HG03460 (cell line): ENCODE measurements around the gene UBAC1.
"Not testable (repeated sequence)": the region's sequence is repeated elsewhere in the genome, so short reads cannot be mapped to it uniquely, and the experiment has no call there.

Source experiments
- ATAC-seq: cut with Tn5 transposase; IDR thresholded peaks from one replicate; pipeline ENCODE4 v1.9.1; 2021; ENCODE audit not compliant: unreplicated experiment

UBAC1 gene

DNA sequence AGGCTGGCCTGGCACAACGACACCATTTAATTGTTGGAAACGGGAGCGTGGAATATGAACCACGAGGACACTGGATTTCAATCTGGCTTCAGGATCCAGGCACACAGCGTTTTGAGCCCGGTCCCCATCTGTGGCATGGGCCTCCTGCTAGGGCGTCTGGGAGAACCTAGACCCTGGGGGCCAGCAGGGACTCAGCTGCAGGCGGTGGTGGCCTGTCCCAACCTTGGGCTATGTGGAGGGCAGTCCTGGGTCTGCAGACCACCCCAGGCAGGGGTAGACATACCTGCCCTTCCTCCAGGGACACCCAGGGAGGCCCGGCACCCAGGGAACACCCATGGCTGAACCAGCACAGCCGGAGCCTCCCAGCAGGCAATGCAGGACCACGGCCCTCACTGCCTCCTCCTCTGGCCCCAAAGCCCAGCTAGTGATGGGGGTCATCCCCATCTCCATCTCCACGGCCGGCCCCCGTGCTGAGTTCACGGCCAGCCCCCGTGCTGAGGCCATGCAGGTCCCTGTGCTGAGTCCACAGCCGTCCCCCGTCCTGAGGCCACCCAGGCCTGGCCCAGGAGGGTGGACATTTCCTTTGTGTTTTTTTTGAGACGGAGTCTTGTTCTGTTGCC lies 18.5 kb upstream of the UBAC1 start:
- ATAC-seq = no peak

DNA sequence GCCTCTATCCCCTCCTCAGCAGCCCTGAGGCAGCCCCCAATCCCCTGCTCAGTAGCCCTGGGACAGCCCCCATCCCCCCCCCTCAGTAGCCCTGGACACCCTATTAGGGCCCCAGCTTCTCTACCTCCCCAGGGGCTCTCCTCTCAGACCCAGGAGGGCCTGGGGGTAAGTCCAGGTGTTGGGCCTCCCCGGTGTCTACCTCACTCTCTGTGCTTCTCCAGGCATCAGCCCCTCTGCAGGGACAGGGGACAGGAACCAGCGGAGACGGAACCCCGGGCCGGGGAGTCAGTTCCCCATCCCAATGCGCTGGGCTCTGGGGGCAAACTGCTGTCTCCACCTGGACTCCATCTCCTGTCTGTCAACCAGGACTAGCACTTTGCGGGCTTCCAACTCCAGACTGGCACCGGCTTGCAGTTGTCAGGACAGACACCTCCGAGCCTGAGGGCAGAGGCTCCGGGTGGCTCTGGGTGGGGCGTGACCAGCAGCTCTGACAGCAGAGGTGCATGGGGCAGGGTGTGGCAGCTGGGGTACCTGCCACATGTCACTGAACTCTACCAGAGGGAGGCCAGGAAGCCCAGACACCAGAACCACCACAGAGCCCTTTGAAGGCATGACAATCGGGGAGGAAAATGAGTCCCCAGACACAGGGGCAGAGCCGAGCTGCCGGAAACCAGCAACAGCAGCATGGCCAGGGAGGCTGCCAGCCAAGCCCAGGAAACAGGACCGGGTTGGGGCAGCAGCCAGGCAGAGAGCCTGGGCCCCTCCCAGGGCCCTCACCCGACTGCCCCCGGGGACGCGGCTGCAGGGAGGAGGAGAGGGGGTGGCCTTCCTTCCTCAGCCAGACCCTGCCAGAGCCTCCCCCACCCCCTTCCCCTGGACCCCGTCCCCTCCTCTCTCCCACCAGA lies 17.7 kb upstream of the UBAC1 start:
- no peak for ATAC-seq

DNA sequence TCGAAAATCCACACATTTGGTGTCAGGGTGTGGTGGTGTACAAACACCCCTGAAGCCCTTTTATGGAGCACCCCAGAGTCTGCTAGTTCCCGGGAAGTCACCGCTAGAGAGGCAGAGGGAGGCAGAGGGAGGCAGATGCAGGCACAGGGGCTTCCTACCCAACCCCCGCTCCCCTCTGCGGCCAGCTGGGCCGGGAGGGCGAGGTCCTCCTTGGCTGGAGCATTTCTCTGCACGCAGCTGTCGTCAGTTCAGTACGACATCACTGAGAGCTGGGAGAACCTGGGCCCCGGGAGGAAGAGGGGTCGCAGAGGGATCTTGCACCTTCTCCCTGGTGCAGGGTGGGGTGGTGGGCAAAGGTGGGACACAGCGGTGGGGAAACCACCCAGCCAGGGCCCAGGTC lies 15.8 kb upstream of the UBAC1 start:
- ATAC-seq = no peak

DNA sequence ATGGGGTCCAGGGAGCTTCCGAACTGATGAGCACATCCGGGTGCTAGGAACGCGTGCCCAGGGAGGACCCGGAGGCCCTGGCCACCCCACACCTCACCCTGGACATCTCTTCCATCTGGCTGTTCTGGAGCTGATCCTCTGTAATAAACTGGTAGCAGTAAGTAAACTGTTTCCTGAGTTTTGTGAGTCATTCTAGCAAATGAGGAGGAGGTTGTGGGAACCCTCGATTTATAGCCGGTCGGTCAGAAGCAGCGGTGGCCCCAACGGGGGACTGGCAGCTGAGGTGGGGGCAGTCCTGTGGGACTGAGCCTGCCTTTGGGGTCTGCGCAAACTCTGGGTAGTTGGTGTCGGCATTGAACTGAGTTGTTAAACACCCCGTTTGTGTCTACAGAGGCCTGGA lies 15.4 kb upstream of the UBAC1 start:
- ATAC-seq = no peak

DNA sequence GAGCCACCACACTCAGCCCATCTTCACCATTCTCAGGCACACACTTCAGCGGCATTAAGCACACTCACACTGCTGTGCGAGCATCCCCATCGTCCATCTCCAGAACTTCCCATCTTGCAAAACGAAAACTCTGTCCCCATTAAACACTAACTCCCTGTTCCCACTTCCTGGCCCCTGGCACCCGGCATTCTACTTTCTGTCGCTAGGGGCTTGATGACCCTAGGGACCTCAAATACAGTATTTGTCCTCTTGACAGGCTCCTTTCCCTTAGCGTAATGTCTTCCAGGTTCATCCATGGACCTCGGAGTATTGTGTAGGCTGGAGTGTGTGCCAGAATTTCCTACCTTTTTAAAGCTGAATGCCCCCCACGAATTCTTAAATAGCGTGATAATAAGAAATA lies 14.7 kb upstream of the UBAC1 start:
- ATAC-seq = no peak

DNA sequence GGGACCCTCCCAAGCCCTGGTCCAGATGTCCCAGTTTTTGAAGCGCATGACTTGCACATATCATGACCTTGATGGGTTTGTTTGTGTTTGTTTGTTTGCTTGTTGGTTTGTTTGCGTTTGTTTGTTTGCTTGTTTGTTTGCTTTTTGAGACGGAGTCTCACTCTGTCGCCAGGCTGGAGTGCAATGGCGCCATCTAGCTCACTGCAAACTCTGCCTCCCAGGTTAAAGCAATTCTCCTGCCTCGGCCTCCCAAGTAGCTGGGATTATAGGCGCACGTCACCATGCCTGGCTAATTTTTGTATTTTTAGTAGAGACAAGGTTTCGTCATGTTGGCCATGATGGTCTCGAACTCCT lies 13.0 kb upstream of the UBAC1 start:
- ATAC-seq = no peak

DNA sequence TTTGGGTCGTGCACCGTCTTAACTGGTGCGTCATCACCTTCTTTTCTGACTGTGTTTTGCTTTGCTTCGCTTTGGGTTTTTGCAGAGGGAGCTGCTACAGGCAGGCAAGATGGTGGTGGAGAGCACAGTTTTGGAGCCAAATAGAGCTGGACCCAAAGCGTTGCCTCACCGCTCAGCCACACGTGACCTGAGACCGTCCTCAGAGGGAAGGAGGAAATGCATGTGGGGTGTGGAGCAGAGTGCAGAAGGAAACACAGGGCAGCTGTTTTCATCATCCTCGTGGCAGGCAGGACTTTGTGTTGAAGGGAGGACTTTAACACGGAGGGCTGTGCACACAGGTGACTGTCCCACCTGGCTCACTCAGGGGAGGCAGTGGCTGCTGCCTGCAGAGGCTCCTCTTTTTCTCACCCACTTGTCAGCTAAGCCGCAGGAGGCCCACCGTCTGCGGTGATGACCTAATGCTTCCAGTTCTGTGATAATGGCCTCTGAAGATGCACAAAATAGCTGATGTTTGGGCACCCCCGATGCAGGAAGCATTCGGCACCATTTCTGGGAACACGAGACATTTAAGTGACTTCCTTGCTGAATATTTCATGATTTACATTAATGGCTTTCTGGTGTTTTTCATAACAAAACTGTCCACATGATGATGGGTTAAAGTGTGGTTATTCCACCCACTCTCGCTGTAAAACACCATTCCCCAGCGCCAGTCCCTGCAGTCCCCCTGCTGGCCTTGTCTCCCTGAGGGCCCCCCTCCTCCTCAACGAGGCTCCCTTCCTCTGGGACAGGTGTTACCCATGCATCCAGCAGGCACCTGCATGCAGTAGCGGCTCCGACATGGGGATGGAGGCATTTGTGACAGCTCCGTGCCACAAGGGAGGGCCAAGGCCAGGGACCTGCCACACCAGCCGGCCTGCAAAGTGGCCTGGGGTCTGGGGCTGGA lies 12.4 kb upstream of the UBAC1 start:
- ATAC-seq = no peak

DNA sequence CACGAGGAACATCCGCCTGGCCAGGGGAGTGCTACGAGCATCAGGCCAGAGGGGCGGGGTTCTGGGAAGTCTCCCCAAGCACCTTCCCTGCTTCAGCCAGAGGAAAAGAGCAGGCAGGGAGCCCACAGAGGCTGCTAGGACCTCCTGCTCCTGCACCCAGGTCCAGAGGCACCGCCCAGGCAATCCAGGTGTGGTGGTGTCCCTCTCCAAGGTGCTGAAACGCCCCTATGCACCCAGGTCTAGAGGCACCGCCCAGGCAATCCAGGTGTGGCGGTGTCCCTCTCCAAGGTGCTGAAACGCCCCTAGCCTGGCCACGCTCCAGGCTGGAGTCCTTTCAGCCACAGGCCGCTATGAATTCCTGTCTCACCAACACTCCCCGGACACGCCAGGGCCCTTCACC lies 10.7 kb upstream of the UBAC1 start:
- ATAC-seq = no peak

DNA sequence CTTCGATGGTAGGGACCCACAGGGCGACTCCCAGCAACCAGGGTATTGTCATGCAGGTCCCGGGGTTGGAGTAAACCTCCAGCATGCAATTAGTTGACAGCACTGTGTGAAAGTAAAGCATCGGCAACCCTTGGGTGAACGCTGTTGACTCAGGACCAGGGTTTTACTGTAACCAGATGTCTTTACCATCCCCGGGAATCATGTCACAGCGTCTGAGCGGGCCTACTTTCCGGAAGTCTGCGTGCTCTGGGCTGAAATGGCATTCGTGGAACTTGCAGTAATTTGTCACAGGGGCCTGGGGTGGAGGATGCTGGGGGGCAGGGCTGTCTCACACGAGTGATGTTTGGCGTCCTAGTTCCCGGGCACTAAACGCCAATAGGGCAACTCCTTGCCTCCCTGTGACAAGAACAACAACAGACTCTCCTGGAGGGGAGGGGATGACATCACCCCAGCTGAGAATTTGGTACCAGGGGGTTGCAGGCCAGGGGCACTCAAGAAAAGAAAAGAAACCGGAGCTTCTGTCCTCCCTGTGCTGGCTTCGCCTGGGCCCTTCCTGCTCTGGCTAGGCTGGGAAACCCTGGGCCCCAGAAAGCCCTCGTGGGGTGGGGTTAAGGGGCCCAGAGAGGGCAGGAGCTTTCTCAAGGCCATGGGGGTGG lies 10.1 kb upstream of the UBAC1 start:
- no peak for ATAC-seq

DNA sequence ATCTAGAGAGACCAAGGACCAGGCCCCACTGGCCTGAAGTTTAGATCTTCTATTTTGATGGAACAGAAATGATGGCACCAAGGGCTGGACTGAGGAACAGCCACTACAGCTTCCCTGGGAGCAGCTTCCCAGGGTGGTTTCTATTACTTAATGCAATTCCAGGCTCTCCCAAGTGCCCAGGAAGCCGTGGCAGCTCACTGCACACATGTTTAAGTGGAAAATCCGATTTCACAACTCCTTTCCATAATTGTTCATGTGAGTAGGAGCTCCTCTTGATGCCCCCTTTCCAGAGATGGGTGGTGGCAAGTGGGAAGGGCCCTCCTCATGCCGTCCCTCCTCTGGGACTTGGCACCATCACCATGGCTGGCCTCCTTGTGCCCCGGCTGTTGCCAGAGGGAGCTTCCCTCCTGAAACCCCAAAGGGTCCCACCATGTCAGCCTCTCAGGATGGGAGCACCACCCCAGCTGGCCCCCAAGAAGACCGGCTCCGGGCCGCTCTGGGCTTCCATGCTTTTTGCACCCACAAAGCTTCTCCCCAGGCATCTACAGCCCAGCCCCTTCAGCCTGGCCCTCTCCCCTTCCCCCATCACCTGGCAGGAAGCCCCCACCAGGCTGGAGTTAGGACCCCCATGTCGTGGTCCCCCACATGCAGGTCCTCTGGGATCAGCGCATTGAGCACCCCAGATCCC lies 9.1 kb upstream of the UBAC1 start:
- no peak for ATAC-seq

DNA sequence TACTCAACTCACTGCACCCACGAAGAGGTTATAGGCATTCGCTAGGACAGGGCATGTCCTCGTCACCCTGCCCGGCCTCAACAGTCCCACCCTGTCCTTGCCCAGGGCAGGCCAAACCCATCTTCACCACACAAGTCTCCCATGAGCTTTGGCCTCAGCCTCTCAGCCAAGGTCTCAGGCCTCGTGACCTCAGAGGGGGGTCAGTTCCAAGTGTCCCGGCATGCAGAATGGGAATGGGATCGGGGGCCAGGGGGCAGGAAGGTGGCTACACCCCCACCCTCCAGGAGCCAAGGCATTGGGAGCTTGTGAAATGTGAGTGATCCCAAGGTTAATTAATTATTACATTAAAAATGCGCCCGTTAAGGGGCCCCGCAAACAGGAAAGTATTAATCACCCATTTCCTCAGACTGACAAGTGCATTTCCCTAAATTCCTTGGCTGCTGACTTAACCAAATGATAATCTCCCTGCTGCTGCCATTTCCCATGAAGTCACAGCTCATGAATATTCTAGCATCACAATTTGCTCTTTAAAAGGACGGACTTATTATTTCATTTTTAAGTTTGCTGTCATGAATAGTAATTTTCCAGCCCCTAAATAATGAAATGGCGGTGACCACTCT lies 8.0 kb upstream of the UBAC1 start:
- ATAC-seq = no peak

DNA sequence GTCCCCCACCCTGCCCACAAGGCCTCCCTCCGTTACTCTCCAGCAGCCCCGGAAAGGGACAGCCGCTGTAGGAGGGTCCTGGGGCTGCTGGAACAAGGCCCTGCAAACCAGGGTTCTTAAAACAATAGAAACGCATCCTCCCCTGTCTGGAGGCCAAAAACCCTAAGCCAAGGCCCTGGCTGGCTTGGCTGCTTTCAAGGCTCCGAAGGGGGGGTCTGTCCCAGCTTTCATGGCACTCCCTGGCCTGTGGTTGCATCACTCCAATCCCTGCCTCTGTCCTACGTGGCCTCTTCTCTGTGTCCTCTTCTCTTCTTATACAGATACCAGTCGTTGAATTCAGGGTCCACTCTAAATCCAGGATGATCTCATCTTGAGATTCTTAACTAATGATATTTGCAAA lies 7.4 kb upstream of the UBAC1 start:
- no peak for ATAC-seq

DNA sequence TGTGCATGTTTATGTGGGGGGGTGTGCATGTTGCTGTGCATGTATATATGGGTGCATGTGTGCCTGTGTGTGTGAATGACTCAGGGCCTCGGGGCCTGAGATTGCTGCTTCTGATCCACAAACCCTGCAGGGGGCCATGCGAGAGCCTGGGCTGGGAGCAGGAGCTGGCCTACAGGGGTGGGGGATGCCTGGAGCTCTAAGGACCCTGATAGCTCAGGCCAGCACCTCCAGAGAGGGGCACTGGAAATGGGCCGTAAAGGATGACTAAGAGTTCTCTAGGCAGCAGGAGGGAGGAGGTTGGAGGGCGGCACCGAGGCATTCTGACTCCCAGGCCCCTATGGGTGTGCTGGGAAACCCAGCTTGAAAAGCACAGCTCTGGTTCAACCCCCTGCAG lies 6.9 kb upstream of the UBAC1 start:
- no peak for ATAC-seq

DNA sequence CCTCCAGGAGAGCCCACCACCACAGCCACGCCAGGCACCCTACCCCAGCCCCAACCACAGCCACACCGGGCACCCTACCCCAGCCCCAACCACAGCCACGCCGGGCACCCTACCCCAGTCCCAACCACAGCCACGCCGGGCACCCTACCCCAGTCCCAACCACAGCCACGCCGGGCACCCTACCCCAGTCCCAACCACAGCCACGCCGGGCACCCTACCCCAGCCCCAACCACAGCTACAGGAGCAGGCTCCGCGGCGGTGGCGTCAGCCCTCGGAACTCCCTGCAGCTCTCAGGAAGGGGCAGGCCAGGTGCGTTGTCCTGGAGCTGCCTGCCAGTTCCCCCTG lies 5.7 kb upstream of the UBAC1 start:
- not testable (repeated sequence) for ATAC-seq

DNA sequence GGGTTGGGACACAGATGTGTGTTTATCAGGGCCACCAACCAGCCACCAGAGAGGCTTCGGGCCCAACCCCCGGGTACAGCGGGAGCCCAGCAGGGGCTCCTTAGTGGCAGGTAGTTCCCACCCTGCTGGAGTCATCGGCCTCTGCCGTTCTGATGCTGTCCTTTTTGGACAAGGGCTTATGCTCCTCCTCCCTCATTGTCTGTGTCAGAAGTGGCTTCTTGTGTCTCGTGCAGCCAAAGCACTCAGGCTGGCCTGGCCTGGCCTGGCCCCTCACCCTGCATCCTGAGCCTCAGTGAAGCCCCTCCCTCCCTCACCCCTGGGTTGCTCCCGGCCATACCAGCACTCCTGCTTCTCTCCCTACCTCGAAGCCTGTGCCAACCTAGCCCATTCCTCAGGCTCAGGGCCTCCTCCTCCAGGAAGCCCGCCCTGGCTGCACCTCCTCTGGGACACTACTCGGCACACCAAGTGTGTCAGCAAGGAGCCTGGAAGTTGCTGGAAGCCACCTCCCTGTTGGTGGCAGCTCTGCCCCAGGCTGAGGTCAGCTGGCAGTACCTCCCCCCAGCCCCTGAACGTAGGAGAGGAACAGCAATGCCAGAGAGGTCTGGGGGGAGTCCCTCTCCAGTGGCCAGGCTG lies 4.1 kb upstream of the UBAC1 start:
- ATAC-seq = no peak

DNA sequence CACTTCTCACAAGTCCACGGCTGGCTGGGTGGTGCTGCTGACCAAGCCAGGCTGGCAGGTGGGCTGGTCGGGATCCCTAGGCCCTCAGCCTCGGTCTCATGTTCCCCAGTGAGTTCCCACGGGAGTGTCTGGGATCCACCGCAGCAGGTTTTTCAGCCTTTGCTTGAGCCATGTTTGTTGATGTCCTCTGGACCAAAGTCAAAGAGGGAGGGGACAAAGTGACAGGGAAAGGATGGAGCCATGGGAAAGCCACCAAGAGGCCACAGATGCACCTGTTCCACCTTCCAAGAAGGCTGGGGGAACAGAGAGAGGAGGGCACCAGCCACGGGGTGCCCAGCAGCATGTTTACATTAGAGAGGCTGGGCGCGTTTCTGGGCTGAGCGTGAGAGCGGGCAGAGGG lies 2.8 kb upstream of the UBAC1 start:
- no peak for ATAC-seq

DNA sequence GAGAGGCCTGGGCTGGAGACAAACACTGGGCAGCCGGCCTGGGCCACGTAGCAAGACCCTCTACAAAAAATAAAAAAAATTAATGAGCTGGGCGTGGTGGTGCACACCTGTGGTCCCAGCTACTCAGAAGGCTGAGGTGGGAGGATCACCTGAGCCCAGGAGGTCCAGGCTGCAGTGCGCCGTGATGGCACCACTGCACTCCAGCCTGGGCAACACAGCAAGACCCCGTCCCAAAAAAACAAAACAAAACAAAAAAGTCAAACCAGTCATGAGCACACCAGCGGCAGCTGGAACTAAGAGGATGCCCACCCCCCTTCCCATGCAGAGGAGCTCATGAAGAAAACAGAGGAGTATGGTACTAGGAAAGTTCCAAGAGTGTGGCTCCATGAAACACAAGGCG lies 2.2 kb upstream of the UBAC1 start:
- no peak for ATAC-seq

DNA sequence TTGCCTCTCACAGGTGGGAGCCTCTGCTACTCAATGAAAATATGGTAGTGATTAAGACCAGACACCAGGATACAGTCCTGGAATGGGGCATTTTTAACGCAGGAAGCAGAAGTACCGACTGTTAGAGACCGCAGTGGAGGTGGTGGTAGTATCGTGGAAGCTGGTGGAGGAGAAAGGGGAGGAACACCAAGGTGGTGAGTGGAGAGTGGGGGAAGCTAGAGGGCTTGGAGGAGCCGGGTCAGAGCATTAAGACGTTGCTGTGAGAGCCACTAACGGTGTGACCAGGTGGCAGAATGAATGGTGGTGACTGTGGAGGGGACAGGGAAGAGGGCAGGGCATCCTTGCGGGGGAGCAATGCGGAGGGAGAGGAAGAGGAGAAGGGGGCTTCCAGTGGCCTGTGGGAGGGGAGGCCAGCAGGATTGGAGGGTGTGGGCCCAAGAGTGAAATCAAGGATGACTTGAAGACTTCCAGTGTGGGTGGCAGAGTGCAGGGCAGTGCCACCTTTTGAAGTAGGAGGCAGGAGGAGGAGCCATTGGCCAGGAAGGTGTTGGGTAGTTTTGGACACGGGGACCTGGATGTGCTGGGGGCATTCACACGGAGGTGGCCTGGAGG lies 1.6 kb upstream of the UBAC1 start:
- no peak for ATAC-seq
